ENCODE data around the gene CDK5RAP1. TPM values are rescaled to one million over a fixed set of nuclear protein-coding genes. Genes with fewer than 3 reads are reported as not detected.

The CDK5RAP1 gene
- total and polyA plus RNA-seq, 12 donors, result 11.3 to 134 (median 24.3) TPM

DNA sequence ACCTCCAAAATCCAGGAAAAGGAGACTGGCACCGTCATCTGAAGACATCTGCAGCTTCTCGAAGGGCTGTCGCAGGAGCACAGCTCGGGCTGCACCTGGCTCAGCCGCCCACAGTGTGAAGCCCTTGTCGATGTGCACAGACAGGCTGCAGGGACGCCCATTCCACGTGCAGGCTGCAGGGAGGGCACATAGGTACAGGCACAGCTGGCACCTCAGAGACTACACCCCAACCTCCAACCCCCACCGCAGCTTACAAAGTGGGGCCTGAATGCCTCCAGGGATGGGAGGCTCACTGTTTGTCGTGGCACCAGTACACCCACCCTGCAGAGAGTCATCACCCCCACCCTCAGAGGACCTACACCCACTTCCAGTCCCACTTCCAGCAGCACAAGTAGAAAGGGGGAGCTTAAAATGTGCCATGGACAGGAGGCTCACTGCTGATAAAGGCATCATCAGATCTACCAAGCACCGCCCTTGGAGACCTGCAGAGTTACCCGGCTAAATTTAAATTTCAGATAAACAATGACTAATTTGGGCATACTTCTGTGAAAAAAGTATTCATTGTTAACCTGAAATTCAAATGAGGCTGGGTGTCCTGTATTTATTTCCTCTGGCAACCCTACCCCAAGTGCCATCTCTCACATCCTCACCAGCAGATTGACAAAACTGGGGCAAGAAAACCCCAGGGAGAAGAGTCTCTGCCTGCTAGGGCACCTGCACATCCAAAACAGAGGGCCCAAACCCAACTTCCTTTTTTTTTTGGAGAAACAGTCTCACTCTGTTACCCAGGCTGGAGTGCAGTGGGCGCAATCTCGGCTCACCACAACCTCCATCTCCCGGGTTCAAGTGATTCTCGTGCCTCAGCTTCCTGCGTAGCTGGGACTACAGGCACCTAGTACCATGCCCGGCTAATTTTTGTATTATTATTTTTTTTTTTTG, 7.7 kb upstream of the CDK5RAP1 start:
- no peaks in the 10 kb centered on the region for H3K9me3 ChIP-seq (replicated peaks in 1 of 3)
- peaks cover 0 to 18% of the 10 kb centered on the region in 2 donors for H3K36me3 ChIP-seq (replicated peaks in 1 of 2)
- no peaks in the 10 kb centered on the region for H3K4me1 ChIP-seq (replicated peaks in 1 of 2)
- no peak for DNase-seq
- no peak overlapping the region for H3K27ac ChIP-seq
- 73 to 89% (median 81%) methylated on average over 10 to 18 of the region's 18 CpGs for WGBS, 4 donors
- intact Hi-C loops (cut with DNase I), result no loop called here
- H3K27me3 ChIP-seq, result no peaks in the 10 kb centered on the region
- no peak for TF ChIP-seq POLR2A (IDR thresholded peaks at IDR 0.05)
- TF ChIP-seq, protein P1, sequence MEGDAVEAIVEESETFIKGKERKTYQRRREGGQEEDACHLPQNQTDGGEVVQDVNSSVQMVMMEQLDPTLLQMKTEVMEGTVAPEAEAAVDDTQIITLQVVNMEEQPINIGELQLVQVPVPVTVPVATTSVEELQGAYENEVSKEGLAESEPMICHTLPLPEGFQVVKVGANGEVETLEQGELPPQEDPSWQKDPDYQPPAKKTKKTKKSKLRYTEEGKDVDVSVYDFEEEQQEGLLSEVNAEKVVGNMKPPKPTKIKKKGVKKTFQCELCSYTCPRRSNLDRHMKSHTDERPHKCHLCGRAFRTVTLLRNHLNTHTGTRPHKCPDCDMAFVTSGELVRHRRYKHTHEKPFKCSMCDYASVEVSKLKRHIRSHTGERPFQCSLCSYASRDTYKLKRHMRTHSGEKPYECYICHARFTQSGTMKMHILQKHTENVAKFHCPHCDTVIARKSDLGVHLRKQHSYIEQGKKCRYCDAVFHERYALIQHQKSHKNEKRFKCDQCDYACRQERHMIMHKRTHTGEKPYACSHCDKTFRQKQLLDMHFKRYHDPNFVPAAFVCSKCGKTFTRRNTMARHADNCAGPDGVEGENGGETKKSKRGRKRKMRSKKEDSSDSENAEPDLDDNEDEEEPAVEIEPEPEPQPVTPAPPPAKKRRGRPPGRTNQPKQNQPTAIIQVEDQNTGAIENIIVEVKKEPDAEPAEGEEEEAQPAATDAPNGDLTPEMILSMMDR (IDR thresholded peaks at IDR 0.05), result no peak
- no peak overlapping the region for H3K4me3 ChIP-seq

DNA sequence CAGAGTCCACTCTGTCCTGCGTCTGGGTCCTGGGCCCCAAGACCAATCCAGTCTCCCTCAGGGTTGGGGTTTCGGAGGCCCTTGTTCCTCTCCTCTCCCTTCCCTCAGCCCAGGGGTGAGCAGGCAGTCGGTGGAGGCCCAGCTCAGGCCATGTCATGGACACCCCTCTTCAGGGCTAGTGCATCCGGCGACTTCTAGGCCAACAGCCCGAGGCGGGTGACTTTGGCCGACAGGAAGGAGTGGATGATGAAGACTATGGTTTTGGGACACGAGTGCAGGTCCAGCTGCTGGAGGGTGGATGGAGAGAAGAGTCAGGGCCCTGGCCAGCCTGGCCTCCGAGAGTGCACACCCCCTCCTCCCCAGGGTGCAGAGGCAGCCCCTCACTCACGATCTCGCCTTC, 7.0 kb upstream of the CDK5RAP1 start:
- Histone ChIP-seq H3K4me3 (no peak overlapping the region), H3K27me3 (no peaks in the 10 kb centered on the region), H3K4me1 (replicated peaks in 1 of 2) (no peaks in the 10 kb centered on the region), H3K27ac (no peak overlapping the region), H3K36me3 (replicated peaks in 1 of 2) (peaks cover 0 to 18% of the 10 kb centered on the region in 2 donors), H3K9me3 (replicated peaks in 1 of 3) (no peaks in the 10 kb centered on the region)
- no peak for DNase-seq
- intact Hi-C loops (cut with DNase I), result no loop called here
- 82 to 100% (median 90%) methylated on average over 2 to 12 of the region's 12 CpGs for WGBS, 4 donors
- no peak for TF ChIP-seq POLR2A (IDR thresholded peaks at IDR 0.05)
- TF ChIP-seq, protein P1 (IDR thresholded peaks at IDR 0.05), result no peak

DNA sequence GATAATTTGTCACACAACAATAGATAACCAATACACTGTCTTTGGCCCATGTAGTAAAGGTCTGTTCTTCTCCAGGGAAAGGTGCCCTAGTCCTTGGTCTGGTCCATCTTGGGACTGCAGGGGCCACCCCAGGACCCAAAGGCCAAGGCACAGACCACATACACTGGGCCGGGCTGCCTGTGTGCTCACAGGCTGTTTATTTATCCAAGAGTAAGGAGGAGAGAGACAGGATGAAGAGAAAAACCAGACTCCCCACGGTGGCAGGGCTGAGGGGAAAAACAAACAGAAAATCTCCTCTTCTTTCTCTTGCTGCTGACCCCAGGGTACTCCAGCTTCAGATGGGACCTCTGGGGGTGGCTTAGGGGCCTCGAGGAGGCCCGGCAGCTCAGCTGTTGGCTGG, 6.5 kb upstream of the CDK5RAP1 start:
- intact Hi-C loops (cut with DNase I), result no loop called here
- 59 to 75% (median 66%) methylated on average over 4 of the region's 4 CpGs for WGBS, 4 donors
- H3K4me3 ChIP-seq, result no peak overlapping the region
- no peaks in the 10 kb centered on the region for H3K9me3 ChIP-seq (replicated peaks in 1 of 3)
- TF ChIP-seq POLR2A (IDR thresholded peaks at IDR 0.05), result no peak
- TF ChIP-seq, protein P1 (IDR thresholded peaks at IDR 0.05), result no peak
- no peak for DNase-seq
- peaks cover 0 to 18% of the 10 kb centered on the region in 2 donors for H3K36me3 ChIP-seq (replicated peaks in 1 of 2)
- no peaks in the 10 kb centered on the region for H3K4me1 ChIP-seq (replicated peaks in 1 of 2)
- no peaks in the 10 kb centered on the region for H3K27me3 ChIP-seq
- H3K27ac ChIP-seq, result no peak overlapping the region

- TF ChIP-seq, protein P1 (IDR thresholded peaks at IDR 0.05), result no peak
- no peak for TF ChIP-seq POLR2A (IDR thresholded peaks at IDR 0.05)
- no peak overlapping the region for H3K27ac ChIP-seq
- no peak overlapping the region for H3K4me3 ChIP-seq
- no peaks in the 10 kb centered on the region for H3K27me3 ChIP-seq
- H3K9me3 ChIP-seq (replicated peaks in 1 of 3), result no peaks in the 10 kb centered on the region
- WGBS, 4 donors, result 56 to 88% (median 75%) methylated on average over 1 of the region's 1 CpG
- DNase-seq, result no peak
- peaks cover 0 to 2% of the 10 kb centered on the region in 2 donors for H3K4me1 ChIP-seq (replicated peaks in 1 of 2)
- intact Hi-C loops (cut with DNase I), result no loop called here
- H3K36me3 ChIP-seq (replicated peaks in 1 of 2), result peaks cover 0 to 15% of the 10 kb centered on the region in 2 donors
Observed at GRCh38 chr20:33407251-33407650, 5.9 kb upstream of the CDK5RAP1 start.

All from adrenal gland (tissue), 12 donors.